HL-60 (cell line): ENCODE data around the gene DCTPP1.

Experiments used
- DNase-seq, 2 experiments: peaks; one replicate each; pipeline ENCODE4 v3.0.0-alpha.2; 2010 to 2020; ENCODE audit warnings: low read depth in 1 of 2, low spot score in 1 of 2
- H3K27ac ChIP-seq: fragments of 250-450 bp; sonication (Bioruptor Pico); replicated peaks from 2 replicates; pipeline ENCODE4 v1.5.1; 2020; ENCODE audit warnings: mild to moderate bottlenecking, moderate library complexity
- H3K27me3 ChIP-seq: fragments of 250-450 bp; sonication (Bioruptor Pico); 2 replicates; pipeline ENCODE4 v1.5.1; 2021; ENCODE audit warnings: mild to moderate bottlenecking, moderate library complexity; ENCODE audit not compliant: insufficient read depth, poor library complexity, severe bottlenecking
- H3K4me3 ChIP-seq: replicated peaks from 2 replicates; pipeline ENCODE4 v1.5.1; 2011; ENCODE audit warnings: mild to moderate bottlenecking, control low read depth, low read length; ENCODE audit not compliant: insufficient read depth
- CTCF ChIP-seq: IDR thresholded peaks from one replicate; pipeline ENCODE4 v1.5.1; 2011; ENCODE audit warnings: low read length, control low read depth, inconsistent platforms; ENCODE audit not compliant: insufficient read depth
- GABPA ChIP-seq: IDR thresholded peaks from 2 replicates; pipeline ENCODE4 v1.6.1; 2012; ENCODE audit warnings: low read depth
- POLR2AphosphoS5 ChIP-seq: IDR thresholded peaks from 2 replicates; pipeline ENCODE4 v1.6.1; 2012; ENCODE audit warnings: low read depth
- SPI1 ChIP-seq: IDR thresholded peaks from 2 replicates; pipeline ENCODE4 v1.6.1; 2012; ENCODE audit warnings: low read depth, mild to moderate bottlenecking, borderline replicate concordance
- TF ChIP-seq, protein P1 (sequence below): IDR thresholded peaks from 2 replicates; pipeline ENCODE4 v1.6.1; 2012; ENCODE audit warnings: low read depth; ENCODE audit not compliant: insufficient replicate concordance

The DCTPP1 gene

GRCh38 chr16:30375864-30376263, 54.0 kb downstream of the DCTPP1 start:
- Histone ChIP-seq H3K27me3 (no peaks in the 10 kb centered on the region), H3K4me3 (no peak overlapping the region), H3K27ac (no peak overlapping the region)
- no peak for DNase-seq
- TF ChIP-seq SPI1 (no peak), POLR2AphosphoS5 (no peak), GABPA (no peak), CTCF (no peak)
- TF ChIP-seq, protein P1, sequence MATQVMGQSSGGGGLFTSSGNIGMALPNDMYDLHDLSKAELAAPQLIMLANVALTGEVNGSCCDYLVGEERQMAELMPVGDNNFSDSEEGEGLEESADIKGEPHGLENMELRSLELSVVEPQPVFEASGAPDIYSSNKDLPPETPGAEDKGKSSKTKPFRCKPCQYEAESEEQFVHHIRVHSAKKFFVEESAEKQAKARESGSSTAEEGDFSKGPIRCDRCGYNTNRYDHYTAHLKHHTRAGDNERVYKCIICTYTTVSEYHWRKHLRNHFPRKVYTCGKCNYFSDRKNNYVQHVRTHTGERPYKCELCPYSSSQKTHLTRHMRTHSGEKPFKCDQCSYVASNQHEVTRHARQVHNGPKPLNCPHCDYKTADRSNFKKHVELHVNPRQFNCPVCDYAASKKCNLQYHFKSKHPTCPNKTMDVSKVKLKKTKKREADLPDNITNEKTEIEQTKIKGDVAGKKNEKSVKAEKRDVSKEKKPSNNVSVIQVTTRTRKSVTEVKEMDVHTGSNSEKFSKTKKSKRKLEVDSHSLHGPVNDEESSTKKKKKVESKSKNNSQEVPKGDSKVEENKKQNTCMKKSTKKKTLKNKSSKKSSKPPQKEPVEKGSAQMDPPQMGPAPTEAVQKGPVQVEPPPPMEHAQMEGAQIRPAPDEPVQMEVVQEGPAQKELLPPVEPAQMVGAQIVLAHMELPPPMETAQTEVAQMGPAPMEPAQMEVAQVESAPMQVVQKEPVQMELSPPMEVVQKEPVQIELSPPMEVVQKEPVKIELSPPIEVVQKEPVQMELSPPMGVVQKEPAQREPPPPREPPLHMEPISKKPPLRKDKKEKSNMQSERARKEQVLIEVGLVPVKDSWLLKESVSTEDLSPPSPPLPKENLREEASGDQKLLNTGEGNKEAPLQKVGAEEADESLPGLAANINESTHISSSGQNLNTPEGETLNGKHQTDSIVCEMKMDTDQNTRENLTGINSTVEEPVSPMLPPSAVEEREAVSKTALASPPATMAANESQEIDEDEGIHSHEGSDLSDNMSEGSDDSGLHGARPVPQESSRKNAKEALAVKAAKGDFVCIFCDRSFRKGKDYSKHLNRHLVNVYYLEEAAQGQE, result no peak

DNA sequence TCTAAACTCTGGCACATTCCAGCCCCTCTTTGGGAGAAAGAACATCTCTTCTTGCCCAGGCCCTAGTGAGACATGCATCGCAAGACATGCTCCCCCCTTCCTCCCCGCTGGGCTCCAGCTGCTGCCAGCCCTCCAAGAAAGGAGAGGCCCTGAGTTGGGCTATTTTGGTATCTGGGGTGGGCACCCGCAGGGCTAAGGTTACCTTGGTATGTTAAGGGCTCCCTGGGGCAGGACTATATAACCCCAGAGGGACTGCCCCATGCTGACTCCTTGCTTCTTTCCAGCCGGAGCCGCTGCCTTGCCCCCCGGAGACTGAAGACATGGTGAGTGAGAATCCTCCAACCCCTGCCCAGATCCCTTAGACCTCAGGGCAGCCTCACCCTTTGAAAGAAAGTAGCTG, 55.3 kb downstream of the DCTPP1 start, which contains the start of gene MYL11:
Gene MYL11, plus strand, starts transcription at position 265 of the 400 bp plus-strand sequence. Its CDS starts 56 bp downstream, at position 321.
- Histone ChIP-seq H3K4me3 (no peak within 1 kb of the TSS), H3K27me3 (no peaks in the 10 kb centered on the region), H3K27ac (no peak within 1 kb of the TSS)
- TF ChIP-seq SPI1 (no peak), POLR2AphosphoS5 (no peak), CTCF (no peak), GABPA (no peak)
- DNase-seq, result no peak
